Measurements from ENCODE around the gene SHANK3.
A peak's percentile ranks its signal among the peaks of the same experiment; 100 is the strongest.

SHANK3 gene

DNA sequence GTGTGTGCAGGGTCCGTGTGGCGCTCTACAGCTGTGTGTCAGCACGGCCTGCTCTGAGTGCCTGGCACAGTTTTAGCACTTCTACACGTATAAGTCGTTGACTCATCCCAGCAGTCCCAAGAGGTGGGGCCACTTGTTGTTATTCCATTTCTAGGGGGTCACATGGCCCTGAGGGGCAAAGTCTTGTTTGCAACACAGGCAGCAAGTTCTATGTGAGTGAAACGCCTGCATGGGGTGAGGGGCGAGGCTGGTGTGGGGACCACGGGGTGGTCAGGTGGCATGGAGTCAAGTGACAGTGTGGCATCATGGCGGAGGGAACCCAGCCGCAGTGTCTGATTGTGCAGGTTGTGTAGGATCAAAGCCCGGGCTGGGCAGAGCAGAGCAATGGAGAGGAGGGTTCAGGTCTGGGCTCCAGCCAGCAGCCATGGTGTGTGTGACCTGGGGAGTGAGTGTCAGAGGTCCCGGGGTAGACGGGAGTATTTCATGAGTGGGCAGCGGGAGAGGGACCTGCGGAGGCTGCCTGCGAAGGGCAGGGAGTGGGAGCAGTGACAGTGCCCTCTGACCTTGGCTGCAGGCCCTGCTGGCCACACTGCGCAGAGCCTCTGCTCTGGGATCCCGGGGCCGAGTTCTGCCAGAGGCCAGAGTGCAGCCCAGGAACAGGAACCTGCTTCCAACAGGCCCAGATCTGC is 27.9 kb downstream of the SHANK3 start:
- no peak for DNase-seq

DNA sequence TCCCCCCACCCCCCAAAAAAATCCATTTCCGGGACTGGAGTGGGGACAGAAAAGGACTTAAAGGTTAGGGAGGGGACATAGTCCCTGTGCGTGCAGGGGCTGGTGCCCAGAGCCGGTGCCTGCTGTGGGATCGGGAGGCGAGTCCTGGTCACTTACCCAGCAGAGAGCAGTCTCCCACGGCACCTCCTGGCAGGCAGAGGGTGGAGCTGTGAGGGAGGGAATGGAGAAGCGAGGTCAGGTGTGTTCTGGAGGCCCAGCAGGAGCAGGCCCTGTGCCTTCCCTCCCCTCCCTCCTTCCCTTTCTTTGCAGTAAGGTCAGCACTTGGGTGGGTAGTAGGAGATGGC is 28.4 kb downstream of the SHANK3 start:
- no peak for DNase-seq

DNA sequence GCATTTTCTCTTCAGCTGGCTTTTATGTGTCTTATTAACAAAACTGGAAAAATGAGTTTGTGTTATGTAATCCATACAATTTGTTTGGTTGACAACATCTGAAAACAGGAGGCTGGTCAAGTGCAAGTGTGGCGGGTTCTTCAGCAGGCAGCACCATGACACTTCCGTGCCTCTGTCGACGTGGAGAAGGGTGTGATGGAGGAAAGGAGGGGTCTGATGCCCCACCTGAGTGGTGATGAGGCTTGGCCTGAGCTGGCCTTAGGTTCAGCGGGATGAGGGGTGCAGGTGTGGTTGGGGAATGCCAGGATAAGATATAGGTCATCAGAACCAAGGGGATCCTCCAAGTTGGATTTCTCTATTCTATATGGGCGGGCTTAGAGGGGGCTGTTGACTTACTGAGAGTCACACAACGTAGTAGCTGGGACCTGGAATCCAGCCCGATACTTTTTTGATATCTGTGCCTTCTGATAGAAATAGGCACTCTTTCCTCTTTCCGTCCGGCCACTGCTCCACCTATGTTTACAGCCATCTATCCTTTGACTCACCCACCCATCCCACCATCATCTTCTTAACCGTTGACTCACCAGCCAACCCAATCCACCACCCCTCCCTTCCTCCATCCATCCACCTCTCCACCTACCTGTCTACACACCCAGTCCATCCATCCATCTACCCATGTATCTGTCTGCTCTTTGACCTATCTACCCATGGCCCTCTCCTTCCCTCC is 29.0 kb downstream of the SHANK3 start:
- DNase-seq, result no peak

DNA sequence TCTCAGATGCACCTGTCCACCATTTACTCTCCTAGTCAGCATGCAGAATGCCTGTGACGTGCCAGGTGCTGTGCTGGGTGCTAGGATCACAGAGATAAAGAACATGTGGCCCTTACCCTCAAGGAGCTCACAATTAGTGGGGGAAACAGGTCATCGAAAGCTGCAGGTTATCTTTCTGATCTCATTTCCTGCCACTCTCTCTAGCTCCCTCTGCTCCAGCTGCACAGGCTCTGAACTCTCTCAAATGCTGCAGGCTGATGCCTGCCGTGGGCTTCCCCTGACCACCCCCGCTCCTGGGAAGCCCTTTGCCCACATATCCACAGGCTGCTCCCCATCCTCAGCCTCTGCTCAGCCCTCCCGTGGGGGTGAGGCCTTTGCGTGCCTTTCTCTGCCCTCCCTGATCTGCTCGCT is 29.6 kb downstream of the SHANK3 start:
- peak; percentile 10 for DNase-seq

DNA sequence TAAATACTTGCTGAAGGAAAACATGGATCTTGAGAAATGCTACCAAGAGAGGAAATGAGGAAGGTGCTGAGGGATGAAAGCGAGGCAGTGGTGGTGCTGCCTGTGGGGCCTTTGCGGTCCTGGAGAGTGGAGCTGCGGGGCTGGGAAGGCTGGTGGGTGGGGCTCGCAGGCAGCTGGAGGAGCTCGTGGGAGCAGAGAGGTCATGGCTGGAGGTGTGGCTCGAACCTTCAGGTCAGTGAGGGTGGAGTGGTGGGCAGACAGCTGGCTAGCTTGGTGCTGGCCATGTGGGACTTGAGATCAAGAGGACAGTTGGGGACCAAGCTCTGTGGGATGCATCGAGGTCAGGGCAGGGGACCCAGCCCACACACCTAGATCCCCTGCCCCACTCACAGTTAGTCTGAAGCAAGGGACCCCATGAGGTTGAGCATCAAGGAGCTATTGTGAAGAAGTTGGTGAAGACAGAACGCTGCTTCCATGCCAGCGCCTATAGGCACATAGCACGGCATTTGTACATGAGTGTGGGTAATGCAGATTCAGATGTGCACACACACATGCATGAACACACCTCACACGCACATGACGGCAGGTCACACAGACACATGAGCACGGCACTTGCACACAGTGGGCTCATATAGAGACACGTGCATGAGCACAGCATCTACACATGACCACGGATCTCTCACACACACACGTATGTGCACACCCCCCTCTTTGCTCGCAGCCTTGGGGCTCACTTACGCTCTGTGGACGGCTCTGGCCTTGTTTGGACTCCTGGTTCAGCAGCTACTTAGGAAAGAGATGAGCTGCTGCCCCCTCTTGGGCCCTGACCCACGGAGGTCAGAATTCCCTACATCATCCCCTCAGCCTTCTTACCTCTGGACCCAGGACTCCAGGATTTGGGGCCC is 30.4 kb downstream of the SHANK3 start:
- DNase-seq, result no peak

DNA sequence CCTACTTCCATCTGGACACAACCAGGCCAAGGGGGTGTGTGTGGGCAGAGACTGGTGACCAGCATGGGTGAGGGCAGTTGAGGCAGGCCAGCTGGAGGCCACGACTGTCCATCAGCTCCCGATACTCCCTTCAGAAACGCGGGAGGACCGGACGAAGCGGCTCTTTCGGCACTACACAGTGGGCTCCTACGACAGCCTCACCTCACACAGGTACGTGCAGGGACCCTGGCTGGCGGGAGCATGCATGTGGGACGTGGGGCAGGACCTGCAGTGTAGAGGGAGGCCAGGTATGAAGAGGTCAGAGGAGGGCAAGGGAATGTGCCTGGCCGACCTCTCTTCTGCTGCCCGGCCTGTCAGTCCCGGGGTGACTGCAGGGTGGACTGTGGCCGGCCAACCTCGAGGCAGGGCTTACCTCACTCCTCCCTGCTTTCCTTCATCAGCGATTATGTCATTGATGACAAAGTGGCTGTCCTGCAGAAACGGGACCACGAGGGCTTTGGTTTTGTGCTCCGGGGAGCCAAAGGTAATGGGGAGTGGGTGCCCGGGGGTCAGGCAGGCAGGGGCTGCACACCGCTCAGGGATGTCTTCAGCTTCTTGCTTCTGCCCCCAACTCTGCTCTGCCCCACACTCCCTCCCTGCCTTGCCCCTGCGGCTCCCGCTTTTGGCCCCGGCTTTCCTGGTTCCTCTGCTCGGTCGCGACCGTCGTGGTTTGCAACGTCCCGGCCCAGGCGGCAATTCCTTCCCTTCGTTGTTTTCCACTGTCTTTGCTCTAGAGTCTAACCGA is 31.3 kb downstream of the SHANK3 start:
- no peak for DNase-seq

DNA sequence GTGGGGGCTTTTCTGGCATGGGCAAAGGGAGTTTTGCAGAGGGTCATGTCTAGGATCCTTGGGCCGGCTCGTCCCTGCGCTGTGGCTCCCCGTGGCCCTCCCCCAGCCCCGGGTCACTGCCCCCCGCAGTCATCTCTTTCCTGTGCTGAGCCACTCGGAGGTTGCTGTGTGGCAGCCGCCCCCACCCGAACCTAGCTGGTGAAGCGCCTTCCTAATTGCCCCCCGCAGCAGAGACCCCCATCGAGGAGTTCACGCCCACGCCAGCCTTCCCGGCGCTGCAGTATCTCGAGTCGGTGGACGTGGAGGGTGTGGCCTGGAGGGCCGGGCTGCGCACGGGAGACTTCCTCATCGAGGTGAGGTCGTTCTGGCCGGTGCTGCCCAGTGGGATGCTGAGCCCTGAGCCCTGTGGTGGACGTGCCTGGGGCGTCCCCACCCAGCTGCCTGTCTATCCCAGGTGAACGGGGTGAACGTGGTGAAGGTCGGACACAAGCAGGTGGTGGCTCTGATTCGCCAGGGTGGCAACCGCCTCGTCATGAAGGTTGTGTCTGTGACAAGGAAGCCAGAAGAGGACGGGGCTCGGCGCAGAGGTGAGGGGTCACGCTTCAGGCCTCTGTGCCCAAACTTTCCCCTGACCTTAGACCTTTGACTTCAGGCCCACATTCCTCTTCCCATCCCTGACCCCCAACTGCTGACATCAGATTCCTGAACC is 32.0 kb downstream of the SHANK3 start:
- no peak for DNase-seq

DNA sequence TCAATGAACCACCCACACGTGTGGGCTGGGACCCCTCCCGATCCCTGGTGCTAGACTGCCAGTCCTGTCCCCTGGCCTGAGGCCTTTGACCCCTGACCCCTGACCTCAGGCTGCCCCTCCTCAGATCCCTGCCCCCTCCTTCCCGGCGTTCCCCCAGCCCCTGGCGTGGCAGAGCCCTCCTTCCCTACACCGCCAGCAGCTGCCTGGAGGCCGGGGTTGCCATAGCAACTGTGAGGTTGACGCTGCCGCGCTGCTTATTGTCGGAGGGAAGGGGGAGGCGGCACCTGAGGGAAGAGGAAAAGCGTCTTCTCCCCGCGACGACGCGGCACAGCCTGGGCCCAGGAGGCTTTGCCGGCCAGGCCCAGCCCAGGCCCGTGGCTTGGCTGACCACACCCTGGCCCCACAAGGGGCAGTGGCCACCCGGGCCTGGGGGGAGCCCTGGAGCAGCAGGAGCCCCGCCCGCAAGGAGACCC is 32.6 kb downstream of the SHANK3 start:
- DNase-seq, result no peak

DNA sequence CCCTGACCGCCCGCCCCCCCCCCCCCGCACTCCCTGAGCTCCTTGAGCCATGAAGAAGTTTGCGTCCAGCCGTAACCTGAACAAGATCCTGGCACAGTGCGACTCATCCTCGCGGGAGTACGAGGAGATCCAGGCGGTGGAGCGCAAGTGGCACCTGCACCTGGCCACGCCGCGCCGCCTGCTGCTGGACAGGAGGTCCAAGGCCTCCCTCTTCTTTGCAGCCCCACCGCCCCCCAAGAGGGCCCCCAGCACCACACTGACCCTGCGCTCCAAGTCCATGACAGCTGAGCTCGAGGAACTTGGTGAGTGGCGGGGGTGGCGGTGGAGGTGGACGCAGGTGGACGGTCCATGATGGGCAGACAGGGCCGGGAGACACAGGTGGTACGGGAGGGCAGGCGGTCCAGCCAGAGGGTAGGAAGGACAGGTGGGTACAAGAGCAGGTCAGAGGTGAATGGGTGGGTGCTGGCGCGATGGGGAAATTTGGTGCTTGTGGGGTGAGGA is 33.3 kb downstream of the SHANK3 start:
- DNase-seq, result no peak

DNA sequence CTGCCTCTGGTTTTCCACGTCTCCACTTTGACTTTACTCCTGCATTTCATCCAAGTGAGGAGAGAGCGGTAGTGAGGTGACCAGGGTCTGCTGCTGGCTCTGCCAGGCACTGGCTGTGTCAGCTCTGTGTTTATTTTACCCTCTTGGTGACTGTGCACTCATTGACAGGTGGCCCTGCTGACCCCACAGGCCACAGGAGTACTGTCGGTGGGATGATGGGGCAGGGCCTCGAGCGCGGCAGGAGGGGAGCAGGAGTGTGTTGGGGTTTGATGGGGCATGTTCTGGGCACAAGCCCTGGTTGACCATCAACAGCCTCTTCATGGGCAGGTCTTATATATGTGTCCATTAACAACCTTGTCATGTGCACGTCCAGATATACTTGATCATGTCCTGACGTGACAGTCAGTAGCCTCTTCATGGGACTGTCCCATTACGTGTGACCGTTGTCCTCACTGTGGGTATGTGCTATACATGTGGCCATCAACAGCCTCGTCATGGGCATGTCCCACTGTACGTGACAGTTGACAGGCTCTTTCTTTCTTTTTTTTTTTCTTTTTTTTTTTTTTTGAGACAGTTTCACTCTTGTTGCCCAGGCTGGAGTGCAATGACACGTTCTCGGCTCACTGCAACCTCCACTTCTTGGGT is 34.0 kb downstream of the SHANK3 start:
- no peak for DNase-seq

DNA sequence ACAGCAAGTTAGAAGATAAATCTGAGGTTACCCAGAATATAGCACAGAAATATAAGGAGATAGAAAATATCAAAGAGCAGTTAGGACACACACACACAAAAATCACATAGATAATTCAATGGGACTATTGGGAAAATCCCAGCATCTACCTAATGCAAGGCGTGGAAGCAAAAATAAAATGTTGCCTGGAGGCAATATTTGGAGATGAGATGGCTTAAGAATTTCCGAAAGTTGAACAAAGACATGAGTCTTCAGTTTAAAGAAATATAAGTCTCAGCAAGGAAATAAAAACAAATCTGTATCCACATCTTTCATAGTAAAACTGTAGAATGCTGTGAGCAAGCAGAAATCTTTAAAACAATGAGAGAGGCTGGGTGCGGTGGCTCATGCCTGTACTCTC is 35.9 kb downstream of the SHANK3 start:
- DNase-seq, result no peak

DNA sequence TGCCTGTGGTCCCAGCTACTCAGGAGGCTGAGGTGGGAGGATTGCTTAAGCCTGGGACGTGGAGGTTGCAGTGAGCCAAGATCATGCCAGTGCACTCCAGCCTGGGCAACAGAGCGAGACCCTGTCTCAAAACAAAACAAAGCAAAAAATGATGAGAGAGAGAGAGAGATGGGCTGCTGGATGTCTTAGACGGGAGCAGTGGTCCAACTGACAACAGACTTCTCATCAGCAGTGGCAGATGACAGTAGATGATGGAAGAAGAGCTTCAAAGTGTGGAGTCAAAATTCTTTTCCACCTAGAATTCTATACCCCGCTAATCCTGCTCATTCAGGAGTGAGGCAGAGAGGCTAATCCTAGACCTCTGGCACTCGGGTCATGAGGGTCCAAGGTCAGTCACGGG is 36.4 kb downstream of the SHANK3 start:
- no peak for DNase-seq

DNA sequence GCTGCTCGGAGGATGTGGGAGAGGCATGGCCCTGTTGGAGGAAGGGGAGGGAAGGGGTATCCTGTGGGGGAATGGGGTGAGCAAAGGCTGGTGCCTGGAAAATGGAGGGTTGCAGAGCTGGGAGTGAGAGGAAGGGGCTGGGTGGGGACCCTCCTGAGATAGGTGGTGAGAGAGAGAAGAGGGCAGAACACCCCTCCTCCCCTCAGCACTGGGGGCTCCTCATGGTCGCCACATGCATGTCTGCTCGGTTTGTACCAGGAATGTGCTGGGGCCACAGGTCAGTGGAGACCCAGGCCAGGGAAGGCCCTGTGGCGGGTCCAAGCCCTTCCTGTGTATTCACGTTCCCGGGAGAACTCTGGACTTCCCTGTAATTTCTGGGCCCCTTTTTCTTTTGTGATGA is 37.6 kb downstream of the SHANK3 start:
- DNase-seq, result no peak

DNA sequence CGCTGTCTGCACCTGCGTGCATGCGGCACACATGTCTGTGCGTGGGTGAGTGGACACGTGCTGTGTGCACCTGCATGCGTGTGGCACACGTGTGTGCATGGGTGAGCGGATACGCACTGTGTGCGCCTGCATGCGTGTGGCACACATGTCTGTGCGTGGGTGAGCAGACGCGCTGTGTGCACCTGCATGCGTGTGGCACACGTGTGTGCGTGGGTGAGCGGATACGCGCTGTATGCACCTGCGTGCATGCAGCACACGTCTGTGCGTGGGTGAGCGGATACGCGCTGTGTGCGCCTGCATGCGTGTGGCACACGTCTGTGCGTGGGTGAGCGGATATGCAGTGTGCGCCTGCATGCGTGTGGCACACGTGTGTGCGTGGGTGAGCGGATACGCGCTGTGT is 38.3 kb downstream of the SHANK3 start:
- no peak for DNase-seq

DNA sequence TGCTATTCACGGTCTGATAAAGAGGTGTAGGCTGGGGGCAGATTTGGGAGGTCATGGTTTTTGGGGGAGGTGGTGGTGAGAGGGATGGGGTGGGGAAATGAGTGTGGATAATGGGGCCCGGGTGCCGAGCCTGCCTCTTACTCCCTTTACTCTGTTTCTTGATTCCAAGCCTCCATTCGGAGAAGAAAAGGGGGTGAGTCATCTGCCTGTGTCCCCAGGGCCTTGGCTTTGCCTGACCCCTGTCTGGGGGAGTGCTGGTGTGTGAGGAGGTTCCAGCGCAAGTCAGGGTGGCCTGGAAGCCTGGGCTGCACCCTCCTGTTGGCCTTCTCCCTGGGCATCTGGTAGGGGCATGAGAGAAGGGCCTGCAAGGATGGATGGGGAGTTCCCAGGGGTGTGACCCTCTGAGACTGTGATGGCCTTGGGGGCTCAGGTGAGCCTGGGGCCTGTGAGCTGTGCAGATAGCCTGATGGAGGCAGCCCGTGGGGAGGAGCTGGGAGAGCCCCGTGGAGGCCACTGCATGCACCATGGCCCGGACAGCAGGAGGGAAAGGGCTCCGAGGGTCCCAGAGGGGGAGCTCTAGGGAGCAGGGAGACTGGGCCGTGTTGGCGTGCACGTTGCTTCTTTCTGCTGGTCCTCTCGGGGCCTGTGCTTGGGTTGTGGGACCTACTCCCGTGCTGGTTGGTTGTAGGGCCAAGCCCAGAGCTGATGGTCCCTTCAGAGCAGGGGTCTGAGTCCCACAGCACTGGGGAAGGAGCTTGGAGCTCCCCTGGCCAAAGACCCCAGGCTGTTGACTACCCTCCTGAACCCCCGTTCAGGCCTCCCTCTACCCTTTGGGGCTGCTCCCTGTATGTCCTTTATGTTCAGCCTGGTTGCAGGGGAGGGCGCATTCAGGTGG is 39.1 kb downstream of the SHANK3 start:
- DNase-seq, result no peak

DNA sequence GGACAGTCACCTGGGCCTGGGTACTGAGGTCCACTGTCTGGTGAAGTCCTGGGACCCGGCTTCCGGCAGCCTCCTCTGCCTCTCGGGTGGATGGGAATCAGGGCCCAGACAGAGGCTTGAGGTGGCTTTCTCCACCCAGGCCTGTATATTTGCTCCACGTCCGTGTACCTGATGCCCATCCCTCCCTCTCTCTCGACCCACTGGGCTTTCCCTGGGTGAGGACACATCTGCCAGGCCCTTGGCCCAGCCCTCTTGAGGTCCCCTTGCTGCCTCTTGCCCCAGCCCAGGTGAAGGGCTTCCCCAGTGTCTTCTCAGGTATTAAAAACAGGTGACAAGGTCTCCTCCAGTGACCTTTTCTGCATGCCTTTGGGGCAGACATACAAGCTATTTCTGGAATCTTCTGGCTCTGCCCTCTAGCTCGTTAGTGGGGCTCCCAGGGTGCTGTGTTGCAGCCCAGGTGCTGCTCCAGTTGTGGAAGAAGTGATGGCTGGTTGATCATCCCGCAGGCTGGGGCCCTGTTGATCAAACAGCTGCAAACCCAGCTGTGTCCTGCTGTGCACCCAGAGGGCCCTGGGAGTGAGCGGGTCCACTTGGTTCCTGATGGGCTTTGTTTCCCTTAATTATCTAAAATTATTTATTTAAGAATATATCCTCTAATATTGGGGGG is 39.9 kb downstream of the SHANK3 start:
- DNase-seq, result no peak

DNA sequence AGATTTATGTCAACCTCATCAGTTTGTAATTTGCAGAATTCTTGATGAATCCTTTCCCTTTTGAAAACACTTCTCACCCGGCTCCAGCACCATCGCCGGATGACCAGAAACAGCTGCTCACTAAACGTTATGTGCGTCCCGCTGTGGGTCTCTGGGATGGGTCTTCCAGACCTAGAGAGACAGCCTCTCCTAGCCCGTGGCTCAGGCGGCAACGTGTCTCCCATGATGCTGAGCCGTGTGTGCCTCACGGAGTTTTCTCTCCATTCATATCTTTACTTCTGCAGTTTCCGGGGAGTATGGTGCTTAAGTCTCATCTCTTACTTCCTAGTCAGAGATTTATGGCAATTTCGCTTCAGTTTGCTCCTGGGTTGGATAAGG is 40.4 kb downstream of the SHANK3 start:
- DNase-seq, result no peak

DNA sequence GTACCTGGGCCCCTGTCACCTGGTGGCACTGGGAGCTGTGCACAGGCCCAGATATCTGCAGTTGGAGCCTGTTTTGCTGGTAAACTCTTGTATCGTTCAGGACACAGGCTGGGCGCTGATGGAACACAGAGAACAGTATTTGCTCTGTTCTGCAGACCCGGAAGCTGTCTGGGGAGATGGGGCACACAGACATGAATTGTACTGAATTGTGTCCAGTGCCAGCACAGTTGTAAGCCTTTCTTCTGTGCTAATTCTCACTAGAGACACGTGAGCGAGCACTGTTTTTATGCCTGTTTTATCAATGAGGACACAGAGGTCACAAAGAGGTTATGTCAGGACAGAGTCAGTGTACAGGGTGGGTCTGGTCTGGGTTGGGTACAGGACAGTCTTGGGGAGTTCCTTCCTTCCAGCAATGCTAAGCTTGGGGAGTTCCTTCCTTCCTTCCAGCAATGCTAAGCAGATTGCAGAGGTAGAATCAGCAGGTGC is 41.0 kb downstream of the SHANK3 start:
- no peak for DNase-seq

DNA sequence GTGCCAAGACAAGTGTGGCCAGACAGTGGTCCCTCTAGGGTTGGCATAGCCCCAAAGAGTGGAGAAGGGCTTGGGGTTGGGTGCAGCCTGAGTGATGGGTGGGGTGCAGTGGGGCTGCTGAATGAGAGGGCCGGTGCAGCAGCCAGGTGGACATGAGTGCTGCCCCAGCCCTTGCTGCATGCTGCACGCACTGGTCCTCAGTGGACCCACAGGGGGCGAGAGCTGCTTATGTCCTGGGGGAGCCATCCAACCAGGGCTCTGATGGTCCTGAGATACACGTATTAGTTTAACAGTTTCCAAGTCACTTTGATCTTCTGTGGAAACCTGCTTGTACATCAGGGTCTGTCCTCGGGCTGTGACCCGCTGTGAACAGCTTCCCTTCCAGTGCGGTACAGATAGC is 41.5 kb downstream of the SHANK3 start:
- no peak for DNase-seq

Data from activated CD4-positive, alpha-beta T cell treated with anti-CD3 and anti-CD28 coated beads for 48 hours (primary cell).